ENCODE measurements around the gene TMCC1.

GRCh38 chr3:129598000-129598381 is 295.5 kb downstream of the TMCC1 start:
- TF ChIP-seq NFYB (IDR thresholded peaks at IDR 0.05; ENCODE audit: insufficient read depth, low read depth, low read length) (no peak), CTCF (IDR thresholded peaks at IDR 0.05 in 2 of 3, conservative IDR thresholded peaks at IDR 0.05 in 1 of 3; ENCODE audit: control insufficient read depth in 2 of 3, extremely low read depth in 1 of 3, insufficient read depth in 1 of 3, low read depth in 3 of 3, low read length in 3 of 3) (no peak), MAX (IDR thresholded peaks at IDR 0.05; ENCODE audit: low read depth, low read length) (no peak)

Measured in GM12878 (cell line).